Retina (tissue), 1 donor: Measurements from ENCODE around the gene LRRC72.
A peak's percentile ranks its signal among the peaks of the same experiment; 100 is the strongest.
"Not testable (repeated sequence)": the region's sequence is repeated elsewhere in the genome, so short reads cannot be mapped to it uniquely, and the experiment has no call there.

ENCODE experiments used
- DNase-seq: peaks from one replicate; pipeline ENCODE4 v3.0.0-alpha.2; 2016

Gene LRRC72

GRCh38 chr7:16583834-16584233 is 57.2 kb downstream of the LRRC72 start:
- DNase-seq, result no peak

DNA sequence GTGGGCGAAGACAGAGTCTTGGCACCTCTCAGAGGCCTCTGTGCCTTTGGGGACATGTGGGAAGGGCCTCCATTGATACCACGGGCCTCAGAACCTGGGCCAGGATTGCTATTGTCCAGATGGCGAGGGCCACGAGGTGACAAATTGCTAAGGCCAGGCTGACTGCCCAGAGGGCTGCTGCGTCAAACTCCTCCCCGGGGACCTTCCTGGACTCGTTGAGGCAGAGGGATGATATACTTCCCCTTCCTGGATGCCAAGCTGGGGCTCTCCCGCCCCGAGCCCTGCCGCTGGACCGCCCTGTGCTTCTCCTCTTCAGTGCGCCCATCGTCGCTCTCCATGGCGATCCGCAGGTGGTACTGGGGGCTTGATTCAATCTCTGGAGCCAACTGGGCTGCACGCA is 58.9 kb downstream of the LRRC72 start:
- DNase-seq, result no peak

- no peak for DNase-seq
Measured at GRCh38 chr7:16586081-16586874, 59.7 kb downstream of the LRRC72 start.

- no peak for DNase-seq
Measured at GRCh38 chr7:16587129-16587528, 60.5 kb downstream of the LRRC72 start.

GRCh38 chr7:16587790-16588189 is 61.2 kb downstream of the LRRC72 start:
- DNase-seq, result peak; percentile 25

DNA sequence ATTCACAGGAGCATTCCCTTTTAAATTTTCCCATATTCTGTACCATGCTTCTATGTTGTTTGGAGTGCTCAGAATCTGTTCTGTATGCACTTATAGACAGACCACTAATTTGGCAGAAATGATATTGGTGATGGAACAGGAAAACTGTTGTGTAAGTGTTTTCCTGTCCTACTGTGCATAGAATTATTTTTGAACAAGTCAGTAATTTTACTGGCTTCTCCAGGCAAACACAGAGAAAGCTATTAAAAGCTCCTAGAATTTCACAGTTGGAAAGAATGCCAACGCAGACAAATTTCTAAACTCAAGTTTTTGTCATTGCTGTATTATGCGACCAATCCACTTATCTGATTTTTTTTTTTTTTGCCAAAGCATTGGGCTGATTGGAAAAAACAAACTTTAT is 63.3 kb downstream of the LRRC72 start:
- no peak for DNase-seq

- DNase-seq, result no peak
Measured at GRCh38 chr7:16590424-16590823, 63.8 kb downstream of the LRRC72 start.

- DNase-seq, result no peak
Measured at GRCh38 chr7:16592395-16592794, 65.8 kb downstream of the LRRC72 start.

- DNase-seq, result no peak
Measured at GRCh38 chr7:16594061-16594460, 67.4 kb downstream of the LRRC72 start.

DNA sequence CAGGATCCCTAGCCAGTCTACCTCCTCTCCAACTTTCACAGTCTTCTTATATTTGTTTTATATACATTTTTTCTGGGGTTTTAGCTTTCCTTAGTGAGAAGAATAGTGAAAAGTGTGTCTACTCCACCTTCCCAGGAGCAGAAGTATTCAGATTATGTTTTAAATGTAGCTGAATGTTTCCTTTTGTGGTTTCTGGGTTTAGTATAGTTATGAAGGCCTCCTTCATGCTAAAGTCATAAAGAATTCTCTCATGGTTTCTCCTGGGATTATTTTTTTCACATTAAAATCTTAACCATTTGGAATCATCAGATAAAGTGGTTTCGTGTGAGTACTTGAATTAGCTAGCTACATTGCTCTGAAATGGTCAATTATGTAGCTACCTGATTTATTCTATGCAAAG is 68.1 kb downstream of the LRRC72 start:
- DNase-seq, result no peak

- DNase-seq, result not testable (repeated sequence)
Measured at GRCh38 chr7:16595596-16595995, 69.0 kb downstream of the LRRC72 start.

DNA sequence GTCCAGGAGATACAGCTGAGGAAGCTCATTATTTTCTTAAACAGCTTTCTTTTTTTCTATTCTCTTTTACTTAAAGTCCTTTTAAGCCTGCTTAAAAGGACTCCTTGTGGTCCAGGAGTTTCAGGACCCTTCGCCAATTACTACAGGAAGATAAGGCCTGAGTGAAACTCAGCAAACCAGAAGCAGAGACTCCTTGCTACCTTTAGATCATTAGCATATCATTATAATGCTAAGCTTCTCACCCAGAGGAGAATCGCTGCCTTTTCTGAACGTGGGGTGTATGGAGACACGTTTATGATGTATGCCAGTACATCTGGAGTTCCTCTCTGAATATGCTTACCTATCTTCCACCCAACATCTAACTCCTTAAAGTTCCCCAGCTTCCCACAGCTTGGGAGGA is 71.4 kb downstream of the LRRC72 start:
- no peak for DNase-seq

DNA sequence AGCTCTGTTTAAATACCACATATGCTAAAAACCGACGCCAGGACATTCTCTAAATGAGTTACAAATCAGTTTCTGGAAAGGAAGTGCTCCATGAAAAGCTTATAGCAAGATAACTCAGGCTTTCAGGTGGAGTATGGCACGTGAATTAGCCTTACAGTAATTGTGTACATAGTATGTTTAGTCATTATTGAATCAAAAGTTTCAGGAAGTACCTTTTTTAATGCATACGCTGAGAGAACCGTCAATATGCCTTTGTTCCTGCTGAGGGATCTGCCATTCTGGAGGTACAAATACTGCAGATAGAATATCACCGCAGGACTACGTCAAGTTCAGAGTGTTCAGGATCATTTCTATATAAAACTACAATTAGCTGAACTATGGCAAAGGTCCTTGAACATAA is 73.2 kb downstream of the LRRC72 start:
- no peak for DNase-seq

DNA sequence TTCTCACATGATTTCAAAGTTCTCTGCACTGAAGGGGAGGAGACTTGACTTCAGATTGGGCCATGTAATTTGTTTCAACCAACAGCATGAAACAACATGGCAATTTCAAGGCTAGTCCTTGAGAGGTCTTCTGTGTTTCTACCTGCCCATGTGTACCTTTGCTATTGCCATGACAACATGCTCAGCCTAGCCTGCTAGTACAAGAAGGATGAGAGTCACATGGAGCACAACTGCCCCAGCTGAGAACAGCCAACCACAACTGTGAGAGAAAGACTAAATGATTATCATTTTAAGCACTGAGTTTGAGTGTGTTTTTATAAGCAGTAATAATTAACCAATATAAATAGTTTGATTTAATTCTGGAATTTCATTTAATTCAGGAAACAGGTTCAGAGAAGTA is 77.0 kb downstream of the LRRC72 start:
- DNase-seq, result no peak

DNA sequence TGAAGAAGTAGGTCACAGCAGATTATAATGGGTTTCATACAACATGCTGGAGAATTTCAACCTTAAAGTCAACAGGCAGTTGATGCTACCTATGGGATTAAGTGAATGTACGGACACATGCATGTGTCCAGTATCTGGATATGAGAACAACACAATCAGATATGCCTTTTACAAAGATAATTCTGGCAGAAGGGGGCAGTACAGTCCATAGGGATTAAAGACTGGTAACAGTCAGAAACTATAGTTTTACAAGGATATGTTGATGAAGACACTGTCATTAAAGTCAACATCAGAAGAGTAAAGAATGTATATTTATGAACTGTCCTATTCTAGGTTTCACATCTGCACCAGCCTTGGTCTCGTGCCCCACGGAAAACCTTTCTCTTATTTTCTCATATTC is 77.4 kb downstream of the LRRC72 start:
- no peak for DNase-seq

GRCh38 chr7:16606704-16607103 is 80.1 kb downstream of the LRRC72 start:
- no peak for DNase-seq

GRCh38 chr7:16609842-16610450 is 83.3 kb downstream of the LRRC72 start:
- DNase-seq, result no peak

GRCh38 chr7:16611711-16612110 is 85.1 kb downstream of the LRRC72 start:
- no peak for DNase-seq

DNA sequence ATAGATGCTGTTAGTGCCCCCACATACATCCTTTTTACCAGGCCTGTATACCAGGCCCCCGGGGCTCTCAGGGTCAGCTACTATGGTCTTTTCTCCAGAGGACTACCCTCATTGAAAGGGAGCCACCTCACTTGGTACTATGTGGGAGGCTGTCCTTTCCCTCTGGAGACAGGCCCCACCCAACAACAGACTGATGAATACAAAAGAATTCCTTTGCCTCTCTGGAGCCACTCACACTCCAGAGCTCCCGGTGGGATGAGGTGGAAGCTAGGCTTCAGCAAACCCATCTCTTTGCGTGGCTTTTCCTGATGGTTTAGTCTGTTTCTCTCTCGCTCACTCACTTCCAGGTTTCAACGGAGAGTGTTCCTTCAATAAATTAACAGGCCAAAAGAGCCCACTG is 88.6 kb downstream of the LRRC72 start:
- DNase-seq, result no peak

GRCh38 chr7:16616122-16616521 is 89.5 kb downstream of the LRRC72 start:
- DNase-seq, result no peak

DNA sequence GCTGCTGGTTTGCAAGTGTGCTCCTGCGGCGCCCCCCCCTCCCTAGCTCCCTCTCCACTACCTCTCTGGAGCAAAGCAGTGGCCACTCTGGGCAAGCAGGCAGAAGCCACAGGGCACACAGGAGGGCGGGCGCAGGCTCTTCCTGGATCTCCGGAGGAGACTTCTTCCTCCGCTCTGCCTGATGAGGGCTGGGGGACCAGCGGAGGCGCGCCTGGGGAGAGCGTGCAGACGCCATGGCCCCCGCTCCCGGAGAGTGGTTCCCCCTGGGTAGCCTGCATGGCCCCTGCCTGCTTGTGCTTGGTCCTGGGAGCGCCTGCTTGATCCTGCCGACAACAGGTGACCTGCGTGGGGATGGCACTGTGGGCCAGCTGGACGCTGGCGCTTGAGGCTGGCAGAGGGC is 89.9 kb downstream of the LRRC72 start:
- no peak for DNase-seq

DNA sequence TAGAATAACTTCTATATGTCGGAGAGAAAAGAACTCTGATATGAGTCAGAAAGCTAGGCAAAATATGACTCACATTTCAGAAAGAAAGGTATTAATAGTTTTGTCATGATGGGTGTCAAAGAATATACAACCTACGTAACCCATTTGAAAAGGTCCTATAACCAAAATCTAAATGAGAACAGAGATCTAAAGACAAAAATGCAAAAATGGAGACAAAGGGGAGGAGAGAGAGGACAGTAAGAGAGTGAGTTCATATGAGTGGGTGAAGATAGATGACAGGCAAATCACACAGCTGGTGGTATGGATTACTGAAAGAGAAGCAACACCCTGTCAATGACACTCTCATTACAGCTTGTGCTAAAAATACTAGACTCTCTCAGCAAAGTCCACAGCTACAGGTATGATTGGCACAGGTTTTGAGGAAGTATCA is 93.4 kb downstream of the LRRC72 start:
- no peak for DNase-seq

DNA sequence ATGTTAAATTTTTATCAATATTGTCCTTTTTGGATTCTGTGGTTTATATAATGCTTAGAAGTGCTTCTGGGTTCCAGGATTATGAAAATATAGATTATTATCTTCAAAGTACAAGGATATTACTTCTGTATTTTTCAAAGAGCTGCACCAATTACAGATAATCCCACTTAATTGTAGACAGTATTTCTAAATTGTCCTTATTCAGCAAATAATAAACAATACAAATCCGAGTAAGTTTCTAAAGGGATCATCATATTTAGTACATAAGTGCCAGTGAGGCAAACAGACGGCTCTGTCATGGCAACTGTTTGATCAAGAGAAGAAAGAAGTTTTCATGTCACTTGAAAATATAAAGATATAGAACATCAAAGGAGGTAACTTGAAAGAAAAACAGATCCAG is 99.8 kb downstream of the LRRC72 start:
- DNase-seq, result no peak

DNA sequence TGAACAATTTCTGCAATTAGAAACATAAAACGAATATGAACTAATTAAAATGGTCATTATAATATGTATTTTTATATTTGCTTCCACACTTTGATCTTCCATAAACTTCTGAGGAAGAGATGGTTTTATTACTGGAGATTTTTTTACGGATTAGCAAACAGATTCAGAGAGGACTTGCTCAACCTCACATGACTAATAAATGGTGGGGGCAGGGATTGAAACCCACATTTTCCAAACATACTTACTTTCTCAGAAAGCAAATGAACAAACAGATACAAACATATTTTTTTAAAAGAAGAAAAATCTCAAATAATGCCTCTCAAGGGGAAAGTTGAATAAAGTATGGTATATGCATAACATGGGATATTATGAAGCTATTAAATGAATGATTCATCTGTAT is 100.6 kb downstream of the LRRC72 start:
- DNase-seq, result no peak

GRCh38 chr7:16630654-16631053 is 104.0 kb downstream of the LRRC72 start:
- no peak for DNase-seq
